ENCODE data around the gene SIM1.
A peak's percentile ranks its signal among the peaks of the same experiment; 100 is the strongest.

Gene SIM1

DNA sequence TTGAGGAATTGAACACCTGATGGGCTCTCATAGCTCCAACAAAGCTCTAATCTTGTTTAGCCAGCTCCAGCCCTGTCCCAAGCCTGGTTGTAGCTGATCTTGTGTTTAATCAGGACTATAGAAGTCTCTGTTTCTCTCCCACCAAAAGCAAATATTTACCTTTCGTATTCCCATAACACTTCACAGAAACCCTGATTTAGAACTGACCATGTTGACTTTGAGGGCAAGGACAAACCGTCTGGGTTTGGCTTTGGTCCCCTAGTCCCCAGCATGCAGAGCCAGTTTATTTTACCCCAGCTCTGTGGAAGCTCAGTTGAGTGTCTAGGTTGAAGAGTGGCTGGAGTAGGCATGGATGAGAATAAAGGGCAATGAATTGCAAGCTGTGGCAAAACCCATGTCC is 18.0 kb upstream of the SIM1 start:
- Mint-ChIP-seq H3K9me3 (no peaks in the 10 kb centered on the region), H3K4me1 (peaks cover 4% of the 10 kb centered on the region), H3K27me3 (peaks cover 7% of the 10 kb centered on the region), H3K4me3 (no peak overlapping the region), H3K36me3 (ENCODE audit: low read depth) (no peaks in the 10 kb centered on the region), H3K27ac (no peak overlapping the region)
- ATAC-seq (no peak), DNase-seq (no peak)

DNA sequence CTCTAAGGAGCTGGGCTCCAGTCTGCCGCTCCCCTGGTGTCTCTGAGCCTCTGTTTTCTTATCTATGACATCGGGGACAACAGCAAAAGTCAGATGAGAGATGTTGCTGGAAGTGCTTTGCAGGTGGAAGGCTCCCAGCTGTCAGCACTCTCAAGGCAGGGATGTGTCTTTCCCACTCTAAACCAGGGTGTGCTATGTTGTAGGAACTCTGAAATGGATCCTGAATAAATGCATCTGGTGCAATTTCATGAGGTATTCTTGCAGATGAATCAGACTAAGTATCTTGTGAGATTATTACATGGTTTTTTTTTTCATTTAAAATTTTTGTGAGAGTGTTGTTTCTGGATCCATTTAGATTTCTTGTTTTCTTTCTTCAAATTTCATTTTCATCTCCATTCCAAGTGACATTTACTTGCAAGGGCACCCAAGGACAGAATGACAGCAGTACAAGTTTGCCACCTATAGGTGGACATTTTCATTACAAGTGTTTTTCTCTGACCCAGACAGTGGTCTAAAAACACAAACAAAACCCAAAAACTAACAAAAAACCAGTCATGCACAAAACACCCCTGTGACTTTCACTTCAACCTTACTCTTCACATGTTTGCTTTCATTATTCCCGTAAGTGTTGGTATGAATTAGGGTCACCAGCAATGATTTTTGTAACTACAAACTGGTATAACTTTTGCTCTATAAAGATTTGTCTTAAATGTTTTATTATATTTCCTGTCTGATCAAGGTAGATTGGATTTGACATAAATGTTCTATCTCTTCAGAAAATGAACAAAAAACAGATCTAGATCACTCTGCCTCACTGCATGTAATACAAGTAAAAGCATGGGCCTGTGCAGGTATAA is 14.7 kb upstream of the SIM1 start:
- DNase-seq (no peak), ATAC-seq (no peak)
- H3K27ac Mint-ChIP-seq, result no peak overlapping the region
- peaks cover 22% of the 10 kb centered on the region for H3K27me3 Mint-ChIP-seq
- no peak overlapping the region for H3K4me3 Mint-ChIP-seq
- no peaks in the 10 kb centered on the region for H3K4me1 Mint-ChIP-seq
- H3K36me3 Mint-ChIP-seq (ENCODE audit: low read depth), result no peaks in the 10 kb centered on the region
- H3K9me3 Mint-ChIP-seq, result no peaks in the 10 kb centered on the region

DNA sequence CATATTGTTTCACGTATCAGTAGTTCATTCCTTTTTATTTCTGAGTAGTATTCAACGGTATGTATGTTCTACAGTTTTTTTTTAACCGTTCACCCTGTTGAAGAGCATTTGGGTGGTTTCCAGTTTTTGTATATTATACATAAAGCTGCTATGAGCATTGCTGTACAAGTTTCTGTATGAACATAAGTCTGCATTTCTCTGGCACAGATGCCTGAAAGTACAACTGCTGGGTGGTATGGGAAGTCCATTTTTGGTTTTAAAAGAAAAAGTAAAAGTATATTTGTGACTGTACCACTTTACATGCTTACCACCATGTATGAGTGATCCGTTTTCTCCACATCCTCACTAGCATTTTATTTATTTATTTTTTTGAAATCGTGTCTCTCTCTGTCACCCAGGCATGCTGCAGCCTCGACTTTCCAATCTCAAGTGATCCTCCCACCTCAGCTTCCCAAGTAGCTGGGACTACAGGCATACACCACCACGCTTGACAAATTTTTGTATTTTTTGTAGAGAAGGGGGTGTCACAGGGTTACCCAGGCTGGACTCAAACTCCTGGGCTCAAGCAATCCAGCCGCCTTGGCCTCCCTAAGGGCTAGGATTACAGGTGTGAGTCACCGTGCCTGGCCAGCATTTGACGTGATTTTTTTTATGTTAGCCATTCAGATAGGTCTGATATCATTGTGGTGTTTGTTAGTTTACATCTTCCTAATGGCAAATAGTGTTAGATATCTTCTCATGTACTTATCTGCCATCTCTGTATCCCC is 11.0 kb upstream of the SIM1 start:
- no peak overlapping the region for H3K4me3 Mint-ChIP-seq
- no peak for ATAC-seq
- no peak overlapping the region for H3K27ac Mint-ChIP-seq
- H3K36me3 Mint-ChIP-seq (ENCODE audit: low read depth), result no peaks in the 10 kb centered on the region
- peaks cover 49% of the 10 kb centered on the region for H3K27me3 Mint-ChIP-seq
- peaks cover 6% of the 10 kb centered on the region for H3K4me1 Mint-ChIP-seq
- DNase-seq, result no peak
- H3K9me3 Mint-ChIP-seq, result no peaks in the 10 kb centered on the region

DNA sequence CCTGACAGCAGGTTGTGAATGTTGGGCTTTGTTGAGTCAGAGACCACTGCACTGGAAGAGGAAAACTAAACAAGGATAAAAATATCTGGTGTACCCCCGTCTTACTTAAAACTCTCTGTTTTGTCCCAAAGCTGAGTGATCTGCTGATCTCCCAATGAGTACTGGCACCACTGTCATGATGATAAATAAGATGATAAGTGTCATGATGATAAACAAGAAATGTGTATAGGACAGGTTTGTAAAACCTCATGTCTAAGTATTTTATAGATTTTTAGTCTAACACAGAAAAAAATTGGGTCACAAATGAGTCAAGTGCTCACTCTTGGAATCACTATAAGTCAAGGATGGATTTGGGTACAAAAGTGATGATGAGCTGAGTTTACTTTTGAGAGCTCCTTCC is 8.5 kb upstream of the SIM1 start:
- Mint-ChIP-seq H3K9me3 (no peaks in the 10 kb centered on the region), H3K27me3 (peaks cover 64% of the 10 kb centered on the region)
- no peak for ATAC-seq

DNA sequence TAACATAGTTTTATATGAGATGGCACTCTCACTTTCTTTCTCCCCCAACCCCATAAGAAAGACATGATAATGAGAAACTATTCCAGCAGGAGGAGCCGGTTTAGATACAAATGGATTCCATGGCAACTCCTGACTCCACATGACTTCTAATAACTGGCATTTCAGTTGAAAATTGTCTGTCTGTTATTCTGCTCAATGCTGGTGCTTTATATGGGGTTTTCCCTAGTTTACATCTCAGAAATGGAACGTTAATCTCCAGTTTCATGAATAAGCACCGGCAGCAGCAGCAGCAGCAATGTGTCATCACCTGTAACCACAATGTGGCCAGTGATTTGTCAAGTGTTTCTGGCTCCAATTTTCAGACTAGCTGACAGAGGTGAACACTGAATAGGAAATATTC is 8.0 kb upstream of the SIM1 start:
- no peak overlapping the region for H3K27ac Mint-ChIP-seq
- H3K4me3 Mint-ChIP-seq, result no peak overlapping the region
- peaks cover 70% of the 10 kb centered on the region for H3K27me3 Mint-ChIP-seq
- H3K9me3 Mint-ChIP-seq, result peaks cover 5% of the 10 kb centered on the region
- peaks cover 4% of the 10 kb centered on the region for H3K36me3 Mint-ChIP-seq (ENCODE audit: low read depth)
- DNase-seq (no peak), ATAC-seq (peak; percentile 91)
- H3K4me1 Mint-ChIP-seq, result peaks cover 9% of the 10 kb centered on the region

More for the DNA sequence above, 8.5 kb upstream of the SIM1 start:
- Mint-ChIP-seq H3K4me3 (no peak overlapping the region), H3K4me1 (peaks cover 6% of the 10 kb centered on the region), H3K36me3 (ENCODE audit: low read depth) (no peaks in the 10 kb centered on the region), H3K27ac (no peak overlapping the region)
- DNase-seq, result no peak

DNA sequence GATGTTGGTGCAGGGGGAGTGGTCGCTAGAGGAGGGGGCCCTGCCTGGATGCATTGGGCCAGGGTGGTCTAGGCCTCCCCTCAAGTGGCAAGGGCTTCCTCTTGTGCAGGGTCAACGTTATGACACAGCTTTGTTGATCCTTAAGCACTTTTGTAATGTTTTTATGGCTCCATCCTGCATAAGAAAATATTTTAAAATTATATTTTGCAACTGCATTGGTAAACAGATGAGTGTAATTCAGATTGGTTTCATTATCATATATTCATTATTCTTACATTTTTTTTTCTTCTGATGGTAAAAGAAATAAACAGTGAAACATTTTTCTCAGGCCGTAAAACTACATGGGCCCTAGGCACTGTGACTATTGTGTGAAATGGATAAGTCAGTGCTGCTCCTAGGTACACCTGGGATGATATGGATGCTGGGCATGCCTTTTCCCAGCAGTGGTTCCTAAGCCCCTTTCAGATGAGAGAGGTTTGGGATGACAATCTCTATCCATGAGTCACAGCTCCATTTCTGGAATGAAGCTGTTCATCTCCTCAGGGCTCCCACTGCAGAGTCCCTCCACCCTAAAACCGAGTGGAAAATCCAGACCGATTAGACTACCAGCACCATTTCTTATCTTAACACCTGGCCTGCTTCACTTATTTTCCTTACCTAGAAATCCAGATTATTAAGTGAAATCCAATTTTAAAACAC is 5.8 kb upstream of the SIM1 start:
- peaks cover 15% of the 10 kb centered on the region for H3K4me1 Mint-ChIP-seq
- H3K4me3 Mint-ChIP-seq, result no peak overlapping the region
- H3K27me3 Mint-ChIP-seq, result peaks cover 78% of the 10 kb centered on the region
- H3K36me3 Mint-ChIP-seq (ENCODE audit: low read depth), result peaks cover 9% of the 10 kb centered on the region
- no peak overlapping the region for H3K27ac Mint-ChIP-seq
- no peak for DNase-seq
- ATAC-seq, result no peak
- H3K9me3 Mint-ChIP-seq, result peaks cover 12% of the 10 kb centered on the region

DNA sequence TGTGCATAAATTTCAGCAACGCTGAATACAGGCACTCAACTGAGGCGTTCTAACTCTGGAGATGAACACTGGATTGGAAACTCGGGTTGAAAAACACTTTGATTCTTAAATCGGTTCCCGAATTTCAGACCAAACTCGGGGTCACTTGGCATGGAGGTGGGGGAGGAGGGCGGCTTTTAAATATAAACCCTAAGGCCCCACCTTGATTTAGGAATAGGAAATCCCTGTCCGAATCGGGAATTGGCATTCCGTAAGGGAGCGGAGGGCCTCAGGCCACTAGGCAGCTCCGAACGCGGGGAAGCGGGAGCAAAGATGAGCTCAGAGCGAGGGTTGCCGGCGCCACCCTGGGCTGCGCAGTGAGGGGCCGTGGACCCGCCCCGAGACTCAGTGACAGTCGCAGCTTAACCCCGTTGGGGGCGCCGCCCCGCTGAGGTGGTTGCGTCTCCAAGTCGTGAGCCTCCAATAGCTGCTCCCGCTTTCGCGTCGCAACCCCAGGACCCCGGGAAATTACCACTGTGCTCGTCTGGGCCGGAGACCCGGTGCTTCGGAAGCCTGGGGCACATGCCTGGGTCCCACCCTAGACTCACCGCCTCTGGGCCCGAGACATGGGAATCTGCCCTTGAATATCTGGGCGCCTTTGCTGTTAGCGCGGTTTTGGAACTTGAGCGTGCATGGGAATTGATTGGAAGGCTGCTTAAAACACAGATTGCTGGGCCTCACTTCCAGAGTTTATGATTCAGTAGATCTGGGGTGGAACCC is 4.6 kb upstream of the SIM1 start:
- peaks cover 12% of the 10 kb centered on the region for H3K9me3 Mint-ChIP-seq
- ATAC-seq, result no peak
- H3K27ac Mint-ChIP-seq, result no peak overlapping the region
- peaks cover 12% of the 10 kb centered on the region for H3K36me3 Mint-ChIP-seq (ENCODE audit: low read depth)
- DNase-seq, result no peak
- H3K27me3 Mint-ChIP-seq, result peaks cover 81% of the 10 kb centered on the region
- H3K4me3 Mint-ChIP-seq, result no peak overlapping the region
- peaks cover 18% of the 10 kb centered on the region for H3K4me1 Mint-ChIP-seq

DNA sequence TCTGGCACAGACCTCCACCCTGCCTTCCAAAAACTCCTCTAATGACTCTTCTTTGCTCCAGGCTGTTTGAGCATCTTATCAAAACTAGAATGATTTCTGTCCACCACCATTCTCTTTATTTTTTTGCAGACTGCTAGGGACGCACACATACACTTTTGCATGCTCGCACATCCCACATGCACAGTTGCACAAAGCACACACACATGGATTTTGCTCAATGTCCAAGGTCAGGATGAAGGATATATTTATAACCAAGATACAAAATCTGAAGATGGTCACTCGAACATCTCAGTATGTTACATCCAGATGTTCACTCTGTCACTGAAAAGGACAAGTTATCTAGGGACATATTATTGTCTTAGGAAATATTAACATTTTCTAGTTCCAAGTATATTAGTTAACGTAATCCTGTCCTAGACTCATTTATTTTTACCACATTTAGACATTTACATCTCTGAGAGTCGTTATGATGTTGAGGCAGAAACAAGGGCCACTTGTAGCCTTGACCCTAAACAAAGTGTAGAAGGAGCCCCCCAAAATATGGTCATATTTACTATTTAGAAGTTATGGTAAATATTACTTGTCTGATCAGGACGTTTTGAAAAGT is 3.4 kb upstream of the SIM1 start:
- Mint-ChIP-seq H3K9me3 (peaks cover 15% of the 10 kb centered on the region), H3K4me3 (no peak overlapping the region), H3K27ac (no peak overlapping the region), H3K27me3 (peaks cover 82% of the 10 kb centered on the region), H3K4me1 (peaks cover 19% of the 10 kb centered on the region), H3K36me3 (ENCODE audit: low read depth) (peaks cover 17% of the 10 kb centered on the region)
- DNase-seq (no peak), ATAC-seq (no peak)

DNA sequence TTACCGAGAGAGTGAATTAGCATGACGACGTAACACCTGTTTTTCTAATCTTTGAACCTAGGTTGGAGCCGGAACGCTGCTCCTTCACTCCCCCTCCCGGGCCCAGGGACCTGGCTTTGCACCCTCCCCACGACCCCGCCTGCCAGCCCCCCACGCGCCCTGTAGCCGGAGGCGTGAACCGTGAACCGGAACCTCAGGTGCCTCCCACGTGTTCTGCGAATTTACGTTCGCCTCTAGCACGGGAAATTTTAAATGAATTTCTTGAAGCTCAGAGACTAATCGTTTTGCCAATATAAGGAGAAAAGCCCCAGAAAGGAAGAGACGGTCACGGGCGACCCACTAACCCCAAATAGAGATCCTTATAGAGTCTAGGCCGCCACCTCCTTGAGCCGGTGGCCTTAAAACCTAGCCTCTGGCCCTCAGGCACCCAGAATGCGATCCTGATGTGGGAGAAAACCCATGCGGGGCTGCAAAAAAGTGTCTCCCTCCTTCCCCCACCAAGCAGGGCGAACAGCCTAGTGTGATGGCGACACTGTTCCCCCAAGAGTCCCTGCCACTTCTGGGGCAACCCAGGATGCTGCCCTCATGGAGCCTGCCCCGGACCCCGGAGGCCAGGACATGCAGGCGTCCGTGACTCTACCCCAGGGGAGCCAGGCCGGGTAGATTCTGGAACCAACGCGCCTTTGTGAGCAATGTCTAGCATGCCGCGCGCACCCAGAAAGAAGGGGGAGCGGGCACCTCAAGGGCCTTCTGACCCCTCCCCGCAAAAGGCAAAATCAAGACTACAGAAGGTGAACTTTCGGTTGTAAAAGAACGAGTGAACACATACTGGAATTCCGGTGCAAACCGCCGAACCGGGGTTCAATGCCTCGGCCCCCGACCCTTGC is 2.7 kb upstream of the SIM1 start:
- Mint-ChIP-seq H3K4me3 (no peak overlapping the region), H3K27ac (peak overlapping the region; percentile 49), H3K9me3 (peaks cover 18% of the 10 kb centered on the region)

DNA sequence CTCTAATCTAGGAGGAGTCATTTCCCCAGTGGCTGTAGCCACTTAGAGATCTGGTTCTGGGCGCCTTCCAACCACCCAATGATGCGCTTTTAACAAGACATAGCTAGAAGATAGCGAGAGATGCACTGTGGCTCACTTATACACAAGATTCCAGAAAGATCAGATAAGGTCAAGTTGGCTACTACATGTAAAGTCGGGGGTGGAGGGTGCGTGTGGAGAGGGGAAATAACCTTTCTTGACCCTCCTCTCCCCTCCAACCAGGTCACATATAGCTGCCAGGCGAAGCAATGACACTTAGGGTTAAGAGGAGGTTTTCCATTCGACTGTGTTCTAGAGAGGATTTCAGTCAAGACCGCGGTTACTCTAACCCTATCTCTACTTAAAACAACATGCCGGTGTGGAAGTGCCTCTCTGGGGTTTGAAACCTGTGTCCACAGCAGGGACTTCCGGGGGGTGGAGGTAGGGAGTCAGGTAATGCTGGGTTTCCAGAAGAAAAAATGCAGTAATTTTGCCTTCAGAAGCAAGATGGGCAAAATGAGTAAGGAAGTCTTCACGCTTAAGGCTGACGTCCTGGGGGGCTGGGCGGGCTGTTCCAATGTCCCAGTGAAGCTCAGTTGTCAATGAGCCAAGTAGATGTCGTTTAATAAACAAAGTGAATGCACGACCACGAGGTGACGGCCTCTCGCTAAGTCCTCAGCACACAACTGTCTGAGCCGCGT is 1.8 kb upstream of the SIM1 start:
- H3K9me3 Mint-ChIP-seq, result peaks cover 23% of the 10 kb centered on the region
- no peak overlapping the region for H3K4me3 Mint-ChIP-seq
- DNase-seq (no peak), ATAC-seq (no peak)
- peaks cover 20% of the 10 kb centered on the region for H3K4me1 Mint-ChIP-seq
- peak overlapping the region; percentile 49 for H3K27ac Mint-ChIP-seq
- peaks cover 89% of the 10 kb centered on the region for H3K27me3 Mint-ChIP-seq
- peaks cover 17% of the 10 kb centered on the region for H3K36me3 Mint-ChIP-seq (ENCODE audit: low read depth)

More for the DNA sequence above, 2.7 kb upstream of the SIM1 start:
- ATAC-seq, result no peak
- H3K27me3 Mint-ChIP-seq, result peaks cover 86% of the 10 kb centered on the region
- peaks cover 17% of the 10 kb centered on the region for H3K36me3 Mint-ChIP-seq (ENCODE audit: low read depth)
- DNase-seq, result no peak
- H3K4me1 Mint-ChIP-seq, result peaks cover 14% of the 10 kb centered on the region

DNA sequence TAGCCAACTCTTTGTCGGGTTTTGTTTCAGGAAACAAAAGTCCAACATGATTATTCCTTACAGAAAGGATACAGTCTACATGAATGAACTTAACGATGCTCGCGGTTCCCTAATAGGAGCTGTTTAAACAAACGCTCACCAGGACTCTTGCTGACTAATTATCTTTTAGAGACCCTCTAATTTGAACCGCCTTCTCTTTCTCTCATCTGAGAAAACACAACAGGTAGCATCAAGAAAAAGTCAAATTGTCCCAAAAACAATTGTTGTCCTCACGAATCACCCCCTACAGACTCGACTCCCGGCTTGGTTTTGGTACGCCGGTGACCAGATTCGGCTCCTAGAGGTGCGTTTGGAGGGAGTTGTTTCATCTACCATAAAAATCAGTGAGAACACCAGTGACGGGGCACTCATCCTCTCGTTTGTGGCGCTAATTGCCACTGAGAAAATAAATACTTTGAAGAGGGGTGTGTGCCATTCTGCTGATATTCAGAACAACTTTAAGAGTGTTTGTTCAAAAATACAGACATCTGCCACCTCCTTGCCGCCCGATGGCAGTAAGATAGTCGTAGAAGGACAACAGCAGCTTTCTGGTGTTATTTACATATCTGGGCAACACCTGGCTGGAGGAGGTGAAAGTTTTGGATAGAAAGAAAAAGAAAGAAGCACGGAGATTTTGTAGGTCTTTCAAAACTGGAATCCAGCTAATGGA is 1.1 kb upstream of the SIM1 start:
- Mint-ChIP-seq H3K9me3 (peaks cover 23% of the 10 kb centered on the region), H3K27ac (no peak overlapping the region)

DNA sequence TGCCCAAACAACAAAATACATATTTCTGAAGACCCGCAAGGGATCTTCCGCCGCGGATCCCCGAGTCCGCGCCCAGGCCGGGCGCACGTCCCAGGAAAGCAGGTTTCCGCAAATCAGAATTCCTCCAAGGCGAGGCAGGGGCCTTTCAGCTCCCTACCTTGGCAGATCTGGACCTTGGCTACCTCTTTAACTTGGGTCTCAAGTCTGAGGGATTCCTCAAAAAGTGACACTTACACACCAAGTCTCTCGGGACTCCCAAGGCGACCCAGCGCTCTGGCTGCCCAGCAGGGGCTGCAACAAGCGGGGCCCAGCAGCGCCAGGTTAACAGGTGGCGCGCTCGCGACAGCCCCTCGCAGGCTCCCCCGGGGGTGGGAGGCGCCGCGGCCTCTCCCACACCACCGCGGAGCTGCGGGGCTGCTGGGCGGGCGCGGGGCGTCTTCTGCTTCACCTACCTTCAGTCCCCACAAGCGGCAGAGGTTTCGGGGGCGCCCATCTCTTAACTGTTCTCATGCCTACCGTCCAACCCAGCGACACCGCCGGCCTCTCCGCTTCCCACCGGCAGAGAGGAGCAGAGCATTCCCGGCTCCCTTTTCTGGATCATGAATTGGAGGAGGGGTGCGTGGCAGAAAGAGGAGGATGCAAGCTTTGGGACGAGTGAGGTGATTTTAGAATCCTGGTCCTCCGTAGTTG is 414 bp downstream of the SIM1 start:
- Mint-ChIP-seq H3K4me3 (no peak overlapping the region), H3K27ac (no peak overlapping the region), H3K27me3 (peaks cover 88% of the 10 kb centered on the region), H3K9me3 (peaks cover 30% of the 10 kb centered on the region), H3K36me3 (ENCODE audit: low read depth) (peaks cover 19% of the 10 kb centered on the region), H3K4me1 (peaks cover 20% of the 10 kb centered on the region)
- ATAC-seq (no peak), DNase-seq (no peak)

More for the DNA sequence above, 1.1 kb upstream of the SIM1 start:
- no peak for ATAC-seq
- no peak for DNase-seq
- H3K4me1 Mint-ChIP-seq, result peaks cover 20% of the 10 kb centered on the region
- peaks cover 88% of the 10 kb centered on the region for H3K27me3 Mint-ChIP-seq
- peak overlapping the region; percentile 48 for H3K4me3 Mint-ChIP-seq
- peaks cover 17% of the 10 kb centered on the region for H3K36me3 Mint-ChIP-seq (ENCODE audit: low read depth)
